Activated T-helper 2 cell treated with anti-CD3 and anti-CD28 coated beads, Interferon-gamma antibody, Interleukin-2, Interleukin-4, amounts not matched to agents 10 μg/mL and 5 μg/mL and 100 μg/mL, durations not matched to agents 14 hours and 24 hours and 36 hours (primary cell): ENCODE results near the gene SMARCAL1. TPM values are rescaled to one million over a fixed set of nuclear protein-coding genes. Genes with fewer than 3 reads are reported as not detected.

Experiments
- DNase-seq: peaks from one replicate; pipeline ENCODE4 v3.0.0; 2021; ENCODE audit warnings: low spot score
- H3K27ac Mint-ChIP-seq: one replicate; pipeline ENCODE4 v1.8.0; 2021; ENCODE audit warnings: mixed read lengths
- H3K27me3 Mint-ChIP-seq: one replicate; pipeline ENCODE4 v1.8.0; 2021; ENCODE audit warnings: low read depth, mixed read lengths
- H3K36me3 Mint-ChIP-seq: one replicate; pipeline ENCODE4 v1.8.0; 2021; ENCODE audit warnings: low read depth, mixed read lengths
- H3K4me1 Mint-ChIP-seq: one replicate; pipeline ENCODE4 v1.8.0; 2021; ENCODE audit warnings: low read depth, mixed read lengths
- H3K4me3 Mint-ChIP-seq: one replicate; pipeline ENCODE4 v1.8.0; 2021; ENCODE audit warnings: low read depth, mild to moderate bottlenecking, moderate library complexity, mixed read lengths
- H3K9me3 Mint-ChIP-seq: one replicate; pipeline ENCODE4 v1.8.0; 2021; ENCODE audit warnings: mixed read lengths
- intact Hi-C: fragments of 100-400 bp; cut with micrococcal nuclease; formaldehyde crosslinking; loops from one replicate; pipeline ENCODE4 v1.15.1; 2023
- total RNA-seq: library from RNA; stranded (reverse); gene quantifications from 2 replicates; pipeline ENCODE4 v1.2.3, GENCODE V29; 2022

SMARCAL1 gene
- total RNA-seq, 1 donor from 2014 or later, result 32.8 TPM

DNA sequence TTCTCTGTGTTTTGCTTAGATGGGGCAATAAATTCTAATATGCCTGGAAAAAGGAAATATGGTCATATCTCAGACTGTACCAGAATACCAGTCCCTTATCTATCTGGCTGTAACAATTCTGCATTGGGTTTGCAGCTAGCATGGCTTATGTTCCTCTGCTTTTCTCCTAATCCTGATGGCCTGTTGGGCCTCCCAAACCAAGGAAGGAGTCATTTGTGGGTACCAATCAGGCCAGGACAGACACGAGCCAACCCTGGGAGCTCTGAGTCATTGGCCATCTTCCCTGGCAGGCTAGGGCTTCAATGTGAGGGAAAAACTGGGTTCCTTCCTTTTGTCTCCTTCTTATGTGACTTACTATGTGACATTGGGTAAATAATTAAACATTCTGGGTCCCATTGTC is 12.0 kb downstream of the SMARCAL1 start:
- no peak overlapping the region for H3K4me3 Mint-ChIP-seq
- DNase-seq, result no peak
- H3K27ac Mint-ChIP-seq, result no peak overlapping the region
- H3K4me1 Mint-ChIP-seq, result peaks cover 3% of the 10 kb centered on the region
- intact Hi-C loops, result no loop called here
- peaks cover 86% of the 10 kb centered on the region for H3K36me3 Mint-ChIP-seq
- H3K9me3 Mint-ChIP-seq, result peaks cover 6% of the 10 kb centered on the region
- no peaks in the 10 kb centered on the region for H3K27me3 Mint-ChIP-seq

DNA sequence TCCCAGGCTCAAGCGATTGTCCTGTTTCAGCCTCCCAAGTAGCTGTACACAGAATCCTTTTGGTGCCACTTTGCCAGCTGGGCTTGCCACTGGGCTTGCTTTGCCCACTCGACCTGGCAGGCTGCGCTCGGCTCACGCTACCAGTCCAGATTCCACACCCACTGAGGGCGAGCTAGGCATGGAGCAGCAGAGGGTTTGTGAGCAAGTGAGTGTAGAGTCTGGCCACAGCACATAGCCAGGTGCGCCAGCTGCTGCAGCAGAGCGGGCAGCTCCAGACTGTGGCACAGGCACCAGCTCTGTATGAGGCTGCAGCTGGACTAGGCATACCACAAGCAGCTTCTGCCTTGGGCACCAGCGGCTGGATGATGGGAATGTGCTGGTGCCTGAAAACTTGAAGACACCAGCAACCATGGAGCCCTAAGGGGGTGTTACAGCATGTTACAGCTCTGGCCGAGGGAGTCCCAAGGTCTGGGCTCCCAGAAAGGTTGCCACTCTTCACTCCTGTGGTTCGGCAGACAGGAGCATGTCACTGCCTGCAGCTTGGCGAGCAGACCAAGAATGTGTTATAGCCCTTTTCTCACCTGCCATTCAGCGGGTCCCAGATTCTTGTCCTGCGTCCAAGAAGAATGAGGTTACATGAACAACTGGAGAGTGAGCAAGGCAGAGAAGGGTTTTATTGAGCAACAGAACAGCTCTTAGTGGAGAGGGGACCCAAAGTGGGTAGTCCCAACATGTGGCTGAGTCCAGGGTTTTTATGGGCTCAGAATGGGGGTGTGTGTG is 12.9 kb downstream of the SMARCAL1 start:
- Mint-ChIP-seq H3K9me3 (peaks cover 6% of the 10 kb centered on the region), H3K4me1 (peaks cover 3% of the 10 kb centered on the region), H3K4me3 (no peak overlapping the region), H3K27ac (no peak overlapping the region), H3K27me3 (no peaks in the 10 kb centered on the region), H3K36me3 (peaks cover 85% of the 10 kb centered on the region)
- DNase-seq, result no peak
- intact Hi-C loops, result no loop called here

DNA sequence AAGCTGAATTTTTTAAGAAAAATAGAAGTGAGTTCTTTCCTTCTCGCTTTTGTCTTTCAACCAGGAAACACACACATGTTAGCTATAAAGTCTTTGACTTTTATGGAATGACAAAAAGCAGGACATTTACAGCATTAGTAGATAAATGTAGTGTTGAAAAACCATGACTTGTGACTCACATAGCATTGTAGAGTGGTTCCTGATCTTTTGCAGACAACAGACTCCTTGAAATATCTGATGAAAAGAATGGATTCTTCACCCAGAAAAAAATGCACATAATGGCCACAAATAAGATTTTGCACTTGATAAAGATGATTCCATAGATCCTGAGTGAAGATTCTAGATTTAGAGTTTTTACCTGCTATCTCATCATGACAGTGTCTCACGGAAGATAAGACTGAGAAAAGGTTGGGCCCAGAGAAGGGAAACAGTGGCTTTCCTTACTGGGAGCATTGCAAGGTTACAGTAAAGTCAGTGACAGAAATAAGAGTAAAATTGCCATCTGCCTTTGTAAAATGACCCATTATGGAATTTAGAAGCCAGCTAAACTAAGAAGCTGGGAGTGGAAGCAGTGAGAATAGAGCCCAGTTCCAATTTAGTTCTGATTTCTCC is 14.0 kb downstream of the SMARCAL1 start:
- peaks cover 3% of the 10 kb centered on the region for H3K4me1 Mint-ChIP-seq
- no peak for DNase-seq
- H3K27me3 Mint-ChIP-seq, result no peaks in the 10 kb centered on the region
- H3K9me3 Mint-ChIP-seq, result peaks cover 6% of the 10 kb centered on the region
- no peak overlapping the region for H3K4me3 Mint-ChIP-seq
- intact Hi-C loops, result no loop called here
- no peak overlapping the region for H3K27ac Mint-ChIP-seq
- H3K36me3 Mint-ChIP-seq, result peaks cover 82% of the 10 kb centered on the region

DNA sequence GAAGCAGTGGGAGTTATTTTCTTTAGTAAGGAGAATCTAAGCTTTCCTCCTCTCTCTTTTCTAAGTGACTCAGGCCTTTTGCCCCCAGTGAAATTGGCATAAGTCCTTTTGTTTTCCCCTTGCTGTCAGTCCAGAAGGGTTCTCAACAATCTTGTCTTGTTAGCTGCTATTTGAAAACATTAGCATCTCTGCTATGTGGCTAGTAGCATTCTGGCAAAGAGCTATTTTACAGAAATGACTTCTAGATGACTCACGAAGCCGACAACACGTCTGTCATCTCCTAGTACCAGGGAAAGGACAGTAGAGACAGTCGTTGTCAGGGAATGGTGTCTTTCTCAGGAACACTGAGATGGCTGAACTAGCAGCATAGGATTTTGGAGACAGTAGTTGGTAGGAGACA is 14.7 kb downstream of the SMARCAL1 start:
- Mint-ChIP-seq H3K9me3 (peaks cover 6% of the 10 kb centered on the region), H3K27me3 (no peaks in the 10 kb centered on the region), H3K27ac (no peak overlapping the region), H3K4me1 (peaks cover 3% of the 10 kb centered on the region), H3K36me3 (peaks cover 84% of the 10 kb centered on the region), H3K4me3 (no peak overlapping the region)
- intact Hi-C loops, result no loop called here
- DNase-seq, result no peak

DNA sequence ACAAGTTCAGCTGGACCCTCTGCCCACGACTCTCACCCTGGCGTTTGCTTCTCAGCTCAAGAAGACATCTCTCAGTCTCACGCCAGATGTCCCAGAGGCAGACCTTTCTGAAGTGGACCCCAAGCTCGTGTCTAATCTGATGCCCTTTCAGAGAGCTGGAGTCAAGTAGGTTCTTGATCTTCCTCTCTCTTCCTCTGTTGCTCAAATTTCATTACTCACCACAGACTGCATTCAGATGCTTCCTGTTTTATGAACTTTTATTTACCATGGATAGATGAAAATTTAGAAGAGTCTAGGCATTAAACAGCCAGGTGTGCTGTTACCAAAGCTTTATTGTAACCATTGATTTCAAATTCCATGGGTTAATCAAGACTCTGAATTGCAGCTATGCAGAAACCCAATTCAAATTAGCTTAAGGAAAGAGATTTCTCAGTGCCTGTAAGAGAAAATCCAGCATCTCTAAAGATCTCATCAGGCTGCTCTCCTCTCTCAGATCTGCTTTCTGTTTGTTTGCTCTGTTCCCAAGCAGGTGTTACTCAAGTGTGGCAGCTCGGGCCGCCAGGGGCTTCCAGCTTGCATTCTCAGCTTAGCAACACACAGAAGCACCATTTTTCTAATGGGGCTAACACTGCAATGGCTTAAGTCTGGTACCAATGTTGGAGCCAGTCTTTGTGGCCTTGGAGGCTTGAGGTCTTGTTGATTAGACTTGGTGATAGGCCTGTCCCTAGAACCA is 16.5 kb downstream of the SMARCAL1 start:
- intact Hi-C loops, result no loop called here
- Mint-ChIP-seq H3K4me1 (peaks cover 3% of the 10 kb centered on the region), H3K27ac (no peak overlapping the region), H3K27me3 (no peaks in the 10 kb centered on the region), H3K36me3 (peaks cover 82% of the 10 kb centered on the region), H3K9me3 (peaks cover 6% of the 10 kb centered on the region), H3K4me3 (no peak overlapping the region)
- DNase-seq, result no peak

DNA sequence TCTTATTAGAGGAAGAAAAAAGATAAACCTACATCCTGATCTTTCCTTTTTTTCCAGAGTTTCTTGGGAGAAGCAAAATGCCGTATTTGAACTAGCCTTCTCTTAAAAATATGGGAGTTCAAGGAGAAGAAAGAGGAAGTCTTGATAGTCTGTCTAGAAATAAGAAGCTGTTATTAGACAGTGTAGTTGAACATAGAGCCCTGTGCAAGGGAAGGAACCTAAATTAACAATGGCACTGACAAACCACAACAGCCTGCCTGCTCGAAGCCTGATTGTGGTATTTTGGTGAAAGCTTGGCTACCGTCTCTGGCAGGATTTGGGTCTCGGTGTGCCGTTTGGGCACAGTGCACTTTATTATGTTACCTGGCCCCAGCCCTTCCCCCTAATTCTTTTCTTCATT is 17.1 kb downstream of the SMARCAL1 start:
- H3K27me3 Mint-ChIP-seq, result no peaks in the 10 kb centered on the region

DNA sequence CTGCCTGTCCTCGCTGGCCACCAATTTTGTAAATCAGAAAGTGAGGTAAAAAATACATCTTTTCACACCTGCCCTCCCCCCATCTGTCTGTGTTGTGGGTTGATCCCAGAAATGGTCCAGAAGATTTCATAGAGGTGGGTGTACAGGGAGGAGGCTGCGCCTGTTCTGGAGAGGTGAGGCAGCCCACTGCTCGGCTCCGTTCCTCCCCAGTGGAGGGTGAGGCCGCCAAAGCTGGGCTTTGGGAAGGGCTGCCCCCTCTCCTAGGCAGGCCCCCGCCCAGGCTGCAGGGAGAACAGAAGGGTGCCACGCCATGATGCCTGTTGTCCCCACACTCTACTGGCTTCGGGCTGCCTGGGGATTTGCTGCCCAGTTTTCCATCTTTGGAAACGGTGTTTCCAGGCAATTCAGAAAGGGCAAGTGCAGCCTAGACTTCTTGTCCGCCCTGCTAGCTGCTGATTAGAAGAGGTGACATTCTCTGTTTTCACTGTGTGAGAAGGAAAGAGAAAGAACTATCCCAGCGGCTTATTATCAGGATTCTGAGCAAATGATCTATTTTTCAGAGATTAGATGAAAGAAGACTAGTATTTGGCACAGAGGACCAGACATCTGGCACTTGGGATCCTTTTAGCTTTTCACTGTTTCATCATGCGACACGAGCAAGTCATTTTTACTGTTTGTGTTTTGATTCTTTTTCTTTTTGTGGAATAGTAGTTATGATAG is 18.7 kb downstream of the SMARCAL1 start:
- Mint-ChIP-seq H3K36me3 (peaks cover 79% of the 10 kb centered on the region), H3K27ac (no peak overlapping the region), H3K4me3 (no peak overlapping the region), H3K27me3 (no peaks in the 10 kb centered on the region), H3K4me1 (peaks cover 3% of the 10 kb centered on the region), H3K9me3 (no peaks in the 10 kb centered on the region)
- intact Hi-C loops, result no loop called here
- no peak for DNase-seq

More for the DNA sequence above, 17.1 kb downstream of the SMARCAL1 start:
- peaks cover 80% of the 10 kb centered on the region for H3K36me3 Mint-ChIP-seq
- no peak for DNase-seq
- intact Hi-C loops, result no loop called here
- no peak overlapping the region for H3K27ac Mint-ChIP-seq
- H3K4me3 Mint-ChIP-seq, result no peak overlapping the region
- peaks cover 3% of the 10 kb centered on the region for H3K4me1 Mint-ChIP-seq
- H3K9me3 Mint-ChIP-seq, result peaks cover 6% of the 10 kb centered on the region

DNA sequence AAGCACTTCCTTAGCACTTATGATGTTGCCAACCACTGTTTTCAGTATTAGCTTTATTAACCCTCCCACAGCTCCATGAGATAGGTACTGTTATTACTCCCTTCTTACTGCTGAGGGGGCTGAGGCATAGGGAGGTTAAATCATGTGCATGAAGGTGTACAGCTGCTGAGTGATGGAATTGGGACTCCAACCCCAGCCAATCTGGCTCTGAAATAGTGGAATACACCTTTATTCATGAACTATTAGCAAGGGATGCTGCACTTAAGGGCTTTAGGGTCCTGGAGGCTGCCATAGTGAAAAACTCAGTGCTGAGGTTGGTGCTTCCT is 19.2 kb downstream of the SMARCAL1 start:
- Mint-ChIP-seq H3K4me1 (peaks cover 3% of the 10 kb centered on the region), H3K9me3 (no peaks in the 10 kb centered on the region)
- intact Hi-C loops, result no loop called here

DNA sequence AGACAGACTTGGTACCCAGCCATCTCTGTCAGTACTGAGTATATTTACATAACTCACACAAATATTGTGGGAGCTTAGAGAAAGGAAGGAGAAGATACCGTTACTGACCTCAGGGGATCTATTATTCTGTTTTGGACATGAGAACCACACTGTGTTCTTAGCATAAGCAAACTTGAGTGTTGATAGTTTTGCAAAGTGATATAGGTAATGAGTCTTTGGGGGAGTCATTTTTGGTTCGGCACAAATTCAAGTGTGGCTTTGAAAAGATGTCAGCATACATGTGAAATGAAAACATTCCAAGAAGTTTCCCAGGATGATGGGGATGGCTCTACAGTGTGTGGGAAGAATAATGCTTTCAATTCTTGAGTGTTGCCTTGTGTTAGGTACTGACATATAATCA is 24.1 kb downstream of the SMARCAL1 start:
- H3K4me1 Mint-ChIP-seq, result no peaks in the 10 kb centered on the region
- DNase-seq, result no peak
- no peaks in the 10 kb centered on the region for H3K27me3 Mint-ChIP-seq
- H3K4me3 Mint-ChIP-seq, result no peak overlapping the region
- no peaks in the 10 kb centered on the region for H3K9me3 Mint-ChIP-seq
- no peak overlapping the region for H3K27ac Mint-ChIP-seq
- H3K36me3 Mint-ChIP-seq, result peaks cover 66% of the 10 kb centered on the region
- intact Hi-C loops, result no loop called here

More for the DNA sequence above, 19.2 kb downstream of the SMARCAL1 start:
- no peak for DNase-seq
- no peak overlapping the region for H3K27ac Mint-ChIP-seq
- peaks cover 79% of the 10 kb centered on the region for H3K36me3 Mint-ChIP-seq
- no peaks in the 10 kb centered on the region for H3K27me3 Mint-ChIP-seq
- H3K4me3 Mint-ChIP-seq, result no peak overlapping the region

DNA sequence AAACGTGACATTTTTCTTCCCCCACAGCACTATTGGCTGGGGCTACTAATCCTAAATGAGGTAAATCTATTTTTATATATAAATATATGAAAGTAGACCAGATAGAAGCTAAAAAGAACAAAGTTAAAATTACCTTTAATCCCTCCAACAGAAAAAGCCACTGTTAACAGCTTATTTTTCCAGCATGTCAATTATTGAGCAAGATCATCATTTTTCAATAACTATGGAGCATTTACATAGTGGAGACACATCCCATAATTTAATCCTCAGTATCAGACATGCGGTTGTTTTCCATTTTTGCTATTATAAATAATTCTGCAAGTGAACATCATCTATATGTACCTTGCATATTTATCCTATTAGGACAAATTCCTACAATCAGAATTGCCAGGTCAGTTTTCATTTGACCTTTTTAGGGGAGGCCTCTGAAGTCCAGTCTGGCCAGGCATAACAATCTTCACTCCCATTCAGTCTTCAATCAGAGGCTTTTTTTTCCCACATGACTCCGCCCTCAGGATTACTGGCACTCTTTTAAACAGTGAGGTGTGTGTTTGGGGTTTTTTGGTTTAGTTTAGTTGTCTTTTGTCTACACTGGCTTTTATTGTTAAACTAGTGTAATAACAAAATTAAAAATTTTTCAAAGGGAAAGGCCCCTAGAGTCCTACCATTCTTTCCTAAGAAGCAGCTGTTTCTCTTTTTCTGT is 29.2 kb downstream of the SMARCAL1 start:
- no peaks in the 10 kb centered on the region for H3K27me3 Mint-ChIP-seq
- no peaks in the 10 kb centered on the region for H3K9me3 Mint-ChIP-seq
- no peaks in the 10 kb centered on the region for H3K4me1 Mint-ChIP-seq
- intact Hi-C loops, result no loop called here
- H3K27ac Mint-ChIP-seq, result no peak overlapping the region
- no peak for DNase-seq
- H3K36me3 Mint-ChIP-seq, result peaks cover 42% of the 10 kb centered on the region
- H3K4me3 Mint-ChIP-seq, result no peak overlapping the region

DNA sequence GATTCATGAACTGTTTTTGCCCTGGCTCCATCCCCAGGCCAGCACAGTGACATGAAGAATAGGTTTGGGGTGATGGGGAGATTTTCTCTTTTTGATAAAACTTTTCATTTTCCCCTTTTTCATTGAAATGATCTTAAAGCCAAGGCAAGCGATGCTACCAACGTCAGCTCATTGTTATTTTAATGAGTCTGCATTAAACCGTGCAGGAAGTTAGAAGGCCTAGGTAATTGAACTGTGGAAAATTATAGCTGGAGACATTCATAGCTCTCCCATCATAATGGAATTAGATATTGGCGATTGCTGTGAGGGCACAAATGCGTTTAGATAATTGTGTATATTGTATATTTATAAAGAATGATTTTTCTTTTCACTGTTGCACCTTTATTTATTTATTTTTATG is 33.2 kb downstream of the SMARCAL1 start:
- H3K4me1 Mint-ChIP-seq, result no peaks in the 10 kb centered on the region
- intact Hi-C loops, result no loop called here
- H3K27me3 Mint-ChIP-seq, result no peaks in the 10 kb centered on the region
- peaks cover 62% of the 10 kb centered on the region for H3K36me3 Mint-ChIP-seq
- no peak for DNase-seq
- no peak overlapping the region for H3K4me3 Mint-ChIP-seq
- H3K27ac Mint-ChIP-seq, result no peak overlapping the region
- no peaks in the 10 kb centered on the region for H3K9me3 Mint-ChIP-seq

DNA sequence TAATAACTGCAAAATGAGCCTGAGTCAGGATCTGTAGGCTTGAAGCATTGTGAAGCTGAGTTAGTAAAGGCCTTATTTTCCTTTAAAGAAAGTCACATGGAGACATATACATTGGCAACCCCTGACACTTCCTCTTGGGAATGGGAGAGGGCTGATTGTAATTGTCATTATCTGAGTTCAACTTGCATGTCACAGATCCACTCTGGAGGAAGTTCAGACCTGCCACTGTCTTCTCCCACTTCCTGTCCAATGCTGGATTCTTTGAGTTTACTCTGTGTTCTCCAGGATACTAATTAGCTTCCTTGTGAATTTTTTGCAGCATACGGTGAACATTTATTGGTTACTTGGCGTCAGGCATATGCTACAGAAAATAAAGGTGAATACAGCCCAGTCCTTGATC is 34.1 kb downstream of the SMARCAL1 start:
- Mint-ChIP-seq H3K36me3 (peaks cover 62% of the 10 kb centered on the region), H3K4me3 (no peak overlapping the region)
- intact Hi-C loops, result no loop called here

More for the DNA sequence above, 34.1 kb downstream of the SMARCAL1 start:
- Mint-ChIP-seq H3K9me3 (no peaks in the 10 kb centered on the region), H3K4me1 (no peaks in the 10 kb centered on the region), H3K27me3 (no peaks in the 10 kb centered on the region), H3K27ac (no peak overlapping the region)
- DNase-seq, result no peak
